ENCODE data around the gene ARL6. TPM values are rescaled to one million over a fixed set of nuclear protein-coding genes. Genes with fewer than 3 reads are reported as not detected.
A peak's percentile ranks its signal among the peaks of the same experiment; 100 is the strongest.

Gene ARL6
- polyA plus RNA-seq, 1 donor from 2014 or later, result 18.2 TPM

DNA sequence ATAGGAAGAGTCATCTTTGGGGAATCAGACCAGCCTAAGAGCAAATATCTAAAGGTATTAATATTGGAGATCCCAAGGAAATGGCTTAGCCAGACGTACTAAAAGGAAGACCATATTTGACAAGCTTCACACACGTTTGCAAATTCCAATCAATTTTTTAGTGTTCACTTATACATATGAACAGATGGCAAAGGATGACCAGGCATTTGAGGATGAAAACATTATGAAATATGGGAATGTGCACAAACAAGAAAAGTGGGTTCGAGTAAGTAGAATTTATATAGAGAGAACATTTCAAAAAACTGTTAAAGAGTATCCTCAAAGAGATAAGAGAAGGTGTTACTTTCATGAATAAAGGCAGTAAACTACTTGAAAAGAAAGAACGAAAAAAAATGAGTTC, 31.4 kb downstream of the ARL6 start:
- H3K9me2 ChIP-seq (ENCODE audit: insufficient read depth, low read length), result no peaks in the 10 kb centered on the region
- no peak overlapping the region for H3K9ac ChIP-seq (ENCODE audit: low read length)
- no peak overlapping the region for H3K27ac ChIP-seq (ENCODE audit: low read length)
- no peaks in the 10 kb centered on the region for H3F3A ChIP-seq (ENCODE audit: insufficient read depth, low read length, poor library complexity, severe bottlenecking)
- no peaks in the 10 kb centered on the region for H3K27me3 ChIP-seq (ENCODE audit: insufficient read depth, low read depth, low read length)
- H3K9me3 ChIP-seq (ENCODE audit: low read length), result no peaks in the 10 kb centered on the region
- no peak overlapping the region for H3K4me3 ChIP-seq (ENCODE audit: low read length)
- H3K36me3 ChIP-seq (ENCODE audit: insufficient read depth, low read length), result no peaks in the 10 kb centered on the region
- no peak overlapping the region for H2AFZ ChIP-seq (ENCODE audit: low read depth, low read length)
- no peak overlapping the region for H3K4me2 ChIP-seq (ENCODE audit: low read length)
- no peaks in the 10 kb centered on the region for H3K79me2 ChIP-seq (replicated peaks; ENCODE audit: insufficient read depth, low read length)
- TF ChIP-seq EZH2 (IDR thresholded peaks at IDR 0.05; ENCODE audit: borderline replicate concordance, insufficient read depth, low read length, poor library complexity, severe bottlenecking), result no peak
- no peaks in the 10 kb centered on the region for H4K20me1 ChIP-seq (ENCODE audit: insufficient read depth)

DNA sequence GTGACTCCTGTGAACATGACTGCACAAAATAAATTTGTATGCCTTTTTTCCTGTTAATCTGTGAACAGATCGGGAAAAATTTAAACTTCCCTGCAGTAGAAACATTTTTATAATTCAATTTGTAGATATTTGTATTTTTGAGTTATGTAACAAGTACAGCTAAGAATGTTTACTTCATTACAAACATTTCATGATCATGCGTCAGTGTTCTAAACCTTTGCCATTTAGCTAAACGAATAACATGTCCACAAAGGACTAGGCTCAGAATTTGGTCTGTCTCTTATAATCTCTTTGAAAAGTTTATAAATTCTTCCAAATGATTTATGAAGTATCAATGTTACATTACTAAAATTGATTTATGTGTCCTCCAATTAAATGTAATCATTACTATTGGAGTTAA, 39.9 kb downstream of the ARL6 start:
- Histone ChIP-seq H3K27me3 (ENCODE audit: insufficient read depth, low read depth, low read length) (no peaks in the 10 kb centered on the region), H3K79me2 (replicated peaks; ENCODE audit: insufficient read depth, low read length) (no peaks in the 10 kb centered on the region), H3K4me2 (ENCODE audit: low read length) (no peak overlapping the region), H2AFZ (ENCODE audit: low read depth, low read length) (no peak overlapping the region), H3K4me3 (ENCODE audit: low read length) (no peak overlapping the region), H4K20me1 (ENCODE audit: insufficient read depth) (no peaks in the 10 kb centered on the region), H3K9me2 (ENCODE audit: insufficient read depth, low read length) (no peaks in the 10 kb centered on the region), H3K36me3 (ENCODE audit: insufficient read depth, low read length) (no peaks in the 10 kb centered on the region), H3K9me3 (ENCODE audit: low read length) (no peaks in the 10 kb centered on the region), H3K27ac (ENCODE audit: low read length) (no peak overlapping the region), H3F3A (ENCODE audit: insufficient read depth, low read length, poor library complexity, severe bottlenecking) (no peaks in the 10 kb centered on the region), H3K9ac (ENCODE audit: low read length) (no peak overlapping the region)
- TF ChIP-seq POLR2AphosphoS5 (IDR thresholded peaks at IDR 0.05) (no peak), RAD21 (conservative IDR thresholded peaks at IDR 0.05) (no peak), SMC3 (conservative IDR thresholded peaks at IDR 0.05; ENCODE audit: poor library complexity) (no peak), EP300 (conservative IDR thresholded peaks at IDR 0.05; ENCODE audit: poor library complexity, severe bottlenecking) (no peak), TAF1 (IDR thresholded peaks at IDR 0.05; ENCODE audit: low read depth) (no peak), MXI1 (conservative IDR thresholded peaks at IDR 0.05; ENCODE audit: poor library complexity, severe bottlenecking) (no peak)
- TF ChIP-seq, protein P1, sequence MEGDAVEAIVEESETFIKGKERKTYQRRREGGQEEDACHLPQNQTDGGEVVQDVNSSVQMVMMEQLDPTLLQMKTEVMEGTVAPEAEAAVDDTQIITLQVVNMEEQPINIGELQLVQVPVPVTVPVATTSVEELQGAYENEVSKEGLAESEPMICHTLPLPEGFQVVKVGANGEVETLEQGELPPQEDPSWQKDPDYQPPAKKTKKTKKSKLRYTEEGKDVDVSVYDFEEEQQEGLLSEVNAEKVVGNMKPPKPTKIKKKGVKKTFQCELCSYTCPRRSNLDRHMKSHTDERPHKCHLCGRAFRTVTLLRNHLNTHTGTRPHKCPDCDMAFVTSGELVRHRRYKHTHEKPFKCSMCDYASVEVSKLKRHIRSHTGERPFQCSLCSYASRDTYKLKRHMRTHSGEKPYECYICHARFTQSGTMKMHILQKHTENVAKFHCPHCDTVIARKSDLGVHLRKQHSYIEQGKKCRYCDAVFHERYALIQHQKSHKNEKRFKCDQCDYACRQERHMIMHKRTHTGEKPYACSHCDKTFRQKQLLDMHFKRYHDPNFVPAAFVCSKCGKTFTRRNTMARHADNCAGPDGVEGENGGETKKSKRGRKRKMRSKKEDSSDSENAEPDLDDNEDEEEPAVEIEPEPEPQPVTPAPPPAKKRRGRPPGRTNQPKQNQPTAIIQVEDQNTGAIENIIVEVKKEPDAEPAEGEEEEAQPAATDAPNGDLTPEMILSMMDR (IDR thresholded peaks at IDR 0.05; ENCODE audit: poor library complexity, severe bottlenecking), result no peak

DNA sequence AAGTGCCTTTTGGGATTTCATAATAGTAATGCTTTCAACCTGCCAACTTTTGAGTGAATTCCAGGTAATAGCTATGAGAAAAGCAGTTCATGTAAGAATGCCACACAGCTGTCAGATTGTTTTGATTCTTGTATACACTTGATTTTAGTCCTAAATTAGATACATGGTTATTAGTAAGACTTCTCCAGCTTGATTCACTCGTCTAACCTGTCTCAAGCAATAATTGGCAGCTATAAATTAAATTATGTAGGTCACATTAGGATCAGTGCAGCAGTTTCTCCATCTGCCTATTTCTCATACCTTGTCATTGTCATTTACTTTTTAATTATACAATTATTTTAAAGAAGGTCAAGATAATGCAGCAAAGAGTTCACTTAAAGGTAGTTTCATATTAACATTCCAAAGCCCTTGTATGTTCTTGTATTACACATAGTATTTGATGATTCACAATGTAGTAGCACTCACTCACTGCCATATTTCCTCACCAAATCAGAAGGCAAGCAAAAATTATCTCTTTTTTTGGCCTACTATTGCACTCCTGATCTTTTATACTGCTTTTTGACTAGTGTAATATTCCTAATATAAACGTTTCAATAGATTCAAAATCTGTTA, 46.3 kb downstream of the ARL6 start:
- TF ChIP-seq POLR2AphosphoS5 (IDR thresholded peaks at IDR 0.05) (no peak), SMC3 (conservative IDR thresholded peaks at IDR 0.05; ENCODE audit: poor library complexity) (no peak), EP300 (conservative IDR thresholded peaks at IDR 0.05; ENCODE audit: poor library complexity, severe bottlenecking) (peak; percentile 41)
- TF ChIP-seq, protein P1 (IDR thresholded peaks at IDR 0.05; ENCODE audit: poor library complexity, severe bottlenecking), result no peak
- no peaks in the 10 kb centered on the region for H3K79me2 ChIP-seq (replicated peaks; ENCODE audit: insufficient read depth, low read length)
- H3F3A ChIP-seq (ENCODE audit: insufficient read depth, low read length, poor library complexity, severe bottlenecking), result no peaks in the 10 kb centered on the region
- H3K9me2 ChIP-seq (ENCODE audit: insufficient read depth, low read length), result no peaks in the 10 kb centered on the region
- H2AFZ ChIP-seq (ENCODE audit: low read depth, low read length), result no peak overlapping the region
- H3K9ac ChIP-seq (ENCODE audit: low read length), result no peak overlapping the region
- no peak overlapping the region for H3K4me2 ChIP-seq (ENCODE audit: low read length)
- no peaks in the 10 kb centered on the region for H3K27me3 ChIP-seq (ENCODE audit: insufficient read depth, low read depth, low read length)
- H3K36me3 ChIP-seq (ENCODE audit: insufficient read depth, low read length), result no peaks in the 10 kb centered on the region
- H3K4me3 ChIP-seq (ENCODE audit: low read length), result no peak overlapping the region
- H4K20me1 ChIP-seq (ENCODE audit: insufficient read depth), result no peaks in the 10 kb centered on the region
- no peak overlapping the region for H3K27ac ChIP-seq (ENCODE audit: low read length)
- no peaks in the 10 kb centered on the region for H3K9me3 ChIP-seq (ENCODE audit: low read length)

Measured in neural cell (in vitro differentiated cells).